ENCODE data around the gene CRACDL.

The CRACDL gene, protein sequence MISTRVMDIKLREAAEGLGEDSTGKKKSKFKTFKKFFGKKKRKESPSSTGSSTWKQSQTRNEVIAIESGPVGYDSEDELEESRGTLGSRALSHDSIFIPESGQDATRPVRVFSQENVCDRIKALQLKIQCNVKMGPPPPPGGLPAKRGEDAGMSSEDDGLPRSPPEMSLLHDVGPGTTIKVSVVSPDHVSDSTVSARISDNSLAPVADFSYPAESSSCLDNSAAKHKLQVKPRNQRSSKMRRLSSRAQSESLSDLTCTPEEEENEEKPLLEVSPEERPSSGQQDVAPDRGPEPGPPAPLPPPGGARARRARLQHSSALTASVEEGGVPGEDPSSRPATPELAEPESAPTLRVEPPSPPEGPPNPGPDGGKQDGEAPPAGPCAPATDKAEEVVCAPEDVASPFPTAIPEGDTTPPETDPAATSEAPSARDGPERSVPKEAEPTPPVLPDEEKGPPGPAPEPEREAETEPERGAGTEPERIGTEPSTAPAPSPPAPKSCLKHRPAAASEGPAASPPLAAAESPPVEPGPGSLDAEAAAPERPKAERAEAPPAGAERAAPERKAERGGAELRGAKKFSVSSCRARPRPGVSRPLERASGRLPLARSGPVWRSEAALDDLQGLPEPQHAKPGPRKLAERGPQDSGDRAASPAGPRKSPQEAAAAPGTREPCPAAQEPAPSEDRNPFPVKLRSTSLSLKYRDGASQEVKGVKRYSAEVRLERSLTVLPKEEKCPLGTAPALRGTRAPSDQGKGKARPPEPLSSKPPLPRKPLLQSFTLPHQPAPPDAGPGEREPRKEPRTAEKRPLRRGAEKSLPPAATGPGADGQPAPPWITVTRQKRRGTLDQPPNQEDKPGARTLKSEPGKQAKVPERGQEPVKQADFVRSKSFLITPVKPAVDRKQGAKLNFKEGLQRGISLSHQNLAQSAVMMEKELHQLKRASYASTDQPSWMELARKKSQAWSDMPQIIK

DNA sequence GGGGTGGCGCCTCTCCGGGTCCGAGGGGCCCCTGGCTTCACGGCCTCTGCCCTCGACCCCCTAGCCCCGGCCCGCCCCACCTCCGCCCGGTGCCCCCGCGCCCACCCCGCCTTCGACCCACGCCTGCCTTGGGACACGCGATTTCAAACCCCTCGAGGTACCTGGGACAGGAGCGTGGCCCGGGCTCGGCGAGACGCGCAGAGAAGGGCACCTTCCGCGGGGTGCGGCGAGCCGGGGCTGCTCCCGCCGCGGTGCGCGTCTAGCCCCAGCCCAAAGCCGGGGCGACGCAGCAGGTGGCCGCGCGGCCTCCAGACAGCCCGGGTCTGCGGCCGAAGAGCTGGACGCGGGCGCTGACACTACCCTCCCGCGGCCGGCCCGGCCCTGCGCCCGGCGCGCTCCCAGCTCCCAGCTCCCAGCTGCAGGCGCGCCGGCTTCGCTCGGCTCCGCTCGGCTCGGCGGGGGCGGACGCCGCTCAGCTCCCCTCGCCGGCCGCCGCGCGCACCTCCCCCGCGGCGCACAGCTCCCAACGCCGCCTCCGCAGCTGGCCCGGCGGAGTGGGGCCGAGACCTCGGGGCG, at the start of gene CRACDL:
TSS of gene CRACDL (minus strand) at position 449 of the 576 bp plus-strand sequence. CDS start 89,425 bp downstream, outside the sequence.
- no peak for DNase-seq (ENCODE audit: low read depth in 2 of 2)

DNA sequence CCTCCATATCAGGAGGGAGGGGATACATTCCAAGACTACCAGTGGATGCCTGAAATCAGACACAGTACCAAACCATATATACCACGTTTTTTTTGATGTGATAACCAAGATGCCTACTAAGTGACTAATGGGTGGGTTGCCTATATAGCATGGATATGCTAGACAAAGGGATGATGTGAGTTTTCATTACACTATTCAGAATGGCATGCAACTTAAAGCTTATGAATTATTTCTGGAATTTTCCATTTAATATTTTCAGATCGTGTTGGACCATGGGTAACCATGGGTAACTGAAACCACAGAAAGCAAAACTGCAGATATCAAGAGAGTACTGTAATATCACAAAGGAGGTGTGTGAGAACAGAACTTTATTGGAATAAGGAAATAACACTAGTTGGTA, 39.6 kb upstream of the CRACDL start:
- DNase-seq (ENCODE audit: low read depth in 2 of 2) = no peak

DNA sequence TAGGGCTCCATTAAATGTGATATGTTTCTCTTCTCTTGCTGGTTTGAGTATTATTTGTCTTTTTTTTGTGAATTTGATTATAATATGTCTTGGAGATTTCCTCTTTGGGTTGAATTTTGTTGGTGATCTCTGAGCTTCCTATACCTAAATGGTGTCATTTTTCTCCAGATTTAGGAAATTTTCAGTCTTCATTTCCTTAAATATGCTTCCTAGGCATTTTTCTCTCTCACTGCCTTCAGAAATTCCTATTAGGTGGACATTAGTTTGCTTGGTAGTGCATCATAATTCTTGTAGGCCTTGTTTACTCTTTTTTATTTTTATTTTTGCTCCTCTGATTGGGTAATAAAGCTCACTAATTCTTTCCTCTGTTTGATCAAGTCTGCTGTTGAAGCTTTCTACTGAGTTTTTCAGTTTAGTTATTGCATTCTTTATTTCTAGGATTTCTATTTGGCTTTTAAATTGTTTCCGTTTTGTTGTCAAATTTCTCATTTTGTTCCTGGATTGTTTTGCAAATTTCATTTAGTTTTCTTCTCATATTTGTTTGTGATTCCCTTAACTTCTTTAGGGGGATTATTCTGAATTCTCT, 36.6 kb upstream of the CRACDL start:
- DNase-seq (ENCODE audit: low read depth in 2 of 2) = no peak

DNA sequence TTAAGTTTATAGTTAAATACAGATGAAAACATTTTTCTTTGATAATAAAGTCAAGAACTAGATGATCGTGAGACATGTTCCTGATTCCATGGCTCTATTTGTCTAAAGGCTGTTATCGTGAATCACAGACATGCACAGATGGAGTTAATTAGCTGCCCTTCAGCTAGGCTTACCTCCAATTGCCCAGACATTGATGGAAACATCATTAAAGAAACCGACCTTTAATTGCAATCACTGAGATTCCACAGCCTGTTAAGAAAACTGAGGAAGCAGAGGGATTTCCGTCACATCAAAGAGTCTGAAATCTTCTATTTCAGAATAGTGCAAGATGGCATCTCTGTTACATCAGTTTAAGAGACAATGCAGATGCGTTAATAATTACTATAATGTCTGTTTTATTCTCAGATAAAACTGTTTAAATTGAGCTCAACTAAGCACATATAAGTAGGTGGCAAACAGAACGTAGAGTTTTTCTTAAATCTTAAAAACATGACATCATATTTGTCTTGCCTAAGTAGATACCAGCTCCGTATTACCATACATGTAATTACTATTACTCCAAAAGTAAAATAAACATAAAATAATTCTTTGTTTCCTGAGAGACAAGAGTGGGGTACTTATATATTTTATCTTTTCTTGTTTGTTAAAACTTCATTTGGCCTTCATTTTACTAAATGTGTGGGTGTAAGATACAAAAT, 23.9 kb upstream of the CRACDL start:
- DNase-seq (ENCODE audit: low read depth in 2 of 2) = no peak

DNA sequence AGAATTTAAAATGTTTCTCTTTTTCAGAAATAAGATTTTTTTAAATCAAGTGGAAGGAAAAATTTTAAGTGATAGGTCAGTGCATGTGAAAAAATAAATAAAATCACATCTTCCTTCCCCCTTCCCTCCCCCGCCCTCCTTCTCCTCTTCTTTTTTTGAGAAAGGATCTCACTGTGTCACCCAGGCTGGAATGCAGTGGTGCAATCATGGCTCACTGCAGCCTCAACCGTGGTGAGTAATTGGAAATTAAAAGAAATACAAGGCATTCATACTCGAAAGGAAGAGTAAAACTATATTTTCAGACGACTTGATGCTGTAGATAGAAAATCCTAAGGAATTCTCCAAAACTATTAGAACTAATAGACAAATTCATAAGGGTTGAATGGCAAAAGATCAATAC, 16.9 kb upstream of the CRACDL start:
- no peak for DNase-seq (ENCODE audit: low read depth in 2 of 2)

DNA sequence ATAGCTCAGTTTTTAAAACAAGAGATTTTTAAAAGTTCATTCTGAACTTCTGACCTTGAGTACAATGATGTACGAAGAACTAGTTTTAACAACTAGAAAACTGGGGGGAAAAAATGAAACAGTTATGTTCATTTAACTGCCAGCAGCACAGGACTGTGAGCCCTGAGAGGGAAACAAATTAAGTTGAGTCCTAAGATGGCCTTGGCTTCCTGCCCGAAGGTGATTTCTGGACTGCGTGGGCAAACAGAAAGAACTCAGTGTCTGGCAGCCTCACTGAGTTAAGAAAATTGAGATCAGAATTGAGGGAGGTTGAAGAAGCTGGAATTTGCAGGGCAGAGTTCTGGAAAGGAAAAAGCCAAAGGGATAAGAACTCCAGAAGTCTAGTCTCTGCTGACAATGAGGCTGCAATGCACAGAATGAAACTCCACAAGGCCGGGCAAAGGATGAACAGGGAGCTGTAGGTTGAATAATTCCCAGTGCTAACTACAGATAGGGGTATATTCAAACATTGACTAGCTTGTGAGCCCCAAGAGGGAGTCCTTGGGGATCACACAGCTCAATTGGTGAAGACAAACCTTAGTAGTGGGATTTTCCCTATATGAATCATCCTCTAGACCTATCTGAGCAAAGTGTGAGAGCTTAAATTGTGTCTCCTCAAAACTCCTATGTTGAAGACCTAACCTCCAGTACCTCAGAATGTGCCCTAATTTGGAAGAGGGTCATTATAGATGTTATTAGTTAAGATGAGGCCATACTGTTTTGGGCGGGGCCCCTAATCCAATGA, 13.1 kb upstream of the CRACDL start:
- DNase-seq (ENCODE audit: low read depth in 2 of 2) = no peak

DNA sequence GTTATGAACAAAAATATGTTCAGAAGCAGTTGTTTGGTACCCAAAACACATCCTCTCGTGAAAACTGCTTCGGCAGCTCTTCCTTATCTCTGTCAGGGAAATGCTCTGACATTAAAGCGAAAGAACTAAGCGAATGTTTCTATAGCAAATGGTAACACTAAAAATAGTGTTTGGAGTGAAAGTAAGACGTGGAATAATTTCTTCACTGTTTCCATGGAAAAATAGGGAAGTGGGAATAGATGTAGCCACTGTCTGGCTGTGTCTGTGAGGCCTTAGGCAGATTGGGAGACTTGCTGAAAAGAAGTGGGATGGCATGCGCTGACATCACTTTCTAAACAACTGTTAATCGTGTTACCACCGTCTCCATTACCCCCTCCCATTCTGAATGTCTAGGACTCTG, 11.5 kb upstream of the CRACDL start:
- DNase-seq (ENCODE audit: low read depth in 2 of 2) = no peak

DNA sequence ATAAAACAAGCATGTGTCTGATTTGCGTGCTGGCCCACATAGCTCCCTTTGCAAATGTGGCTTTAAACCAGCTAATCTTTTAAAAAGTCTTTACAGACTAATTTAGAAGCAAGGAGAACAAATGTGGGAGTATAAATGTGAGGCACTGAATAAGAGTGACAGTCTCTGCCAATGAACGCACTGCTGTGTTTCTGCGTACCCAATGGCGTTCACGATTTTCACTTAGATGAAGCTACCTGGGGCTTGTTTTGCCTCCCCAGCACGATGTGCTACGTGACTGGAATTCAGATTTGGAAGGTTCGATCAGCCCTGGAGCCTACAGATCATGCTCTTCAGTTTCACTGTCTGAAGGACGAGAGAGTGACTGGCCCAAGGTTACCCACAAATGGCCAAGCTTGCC, 10.8 kb upstream of the CRACDL start:
- DNase-seq (ENCODE audit: low read depth in 2 of 2) = no peak

DNA sequence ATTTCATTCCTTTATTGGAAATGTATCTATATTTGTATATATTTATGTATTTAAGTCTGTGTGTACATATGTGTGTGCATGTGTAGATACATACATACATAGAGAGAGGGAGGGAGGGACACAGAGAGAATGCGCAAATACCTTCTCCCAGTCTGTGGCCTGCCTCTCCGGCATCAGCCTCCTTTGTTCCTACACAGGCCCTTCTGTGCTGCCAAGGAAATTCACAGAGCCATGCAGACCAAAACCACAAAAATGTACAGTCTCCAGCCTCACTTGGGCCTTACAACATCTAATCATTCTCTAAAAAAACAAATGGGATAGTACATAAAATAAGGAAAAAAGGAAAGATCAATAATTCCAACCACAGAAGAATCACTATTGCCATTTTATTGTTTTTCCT, 8.8 kb upstream of the CRACDL start:
- no peak for DNase-seq (ENCODE audit: low read depth in 2 of 2)

DNA sequence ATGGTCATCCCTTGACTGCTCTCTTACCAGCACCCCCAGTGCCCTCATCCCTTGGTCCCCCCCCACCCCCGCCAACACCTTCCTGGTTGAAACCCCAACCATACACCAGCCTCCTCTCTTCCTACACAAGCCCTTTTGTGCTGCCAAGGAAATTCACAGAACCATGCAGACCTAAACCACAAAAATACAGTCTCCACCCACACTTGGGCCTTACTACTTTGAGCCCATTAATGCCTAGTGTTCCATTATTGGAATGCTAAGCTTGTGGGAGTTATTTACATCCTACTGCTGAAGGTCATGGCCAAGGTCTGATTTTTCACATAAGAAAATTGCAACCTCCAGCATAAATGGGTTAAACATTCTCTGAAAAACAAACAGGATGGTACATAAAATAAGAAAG, 4.1 kb upstream of the CRACDL start:
- no peak for DNase-seq (ENCODE audit: low read depth in 2 of 2)

DNA sequence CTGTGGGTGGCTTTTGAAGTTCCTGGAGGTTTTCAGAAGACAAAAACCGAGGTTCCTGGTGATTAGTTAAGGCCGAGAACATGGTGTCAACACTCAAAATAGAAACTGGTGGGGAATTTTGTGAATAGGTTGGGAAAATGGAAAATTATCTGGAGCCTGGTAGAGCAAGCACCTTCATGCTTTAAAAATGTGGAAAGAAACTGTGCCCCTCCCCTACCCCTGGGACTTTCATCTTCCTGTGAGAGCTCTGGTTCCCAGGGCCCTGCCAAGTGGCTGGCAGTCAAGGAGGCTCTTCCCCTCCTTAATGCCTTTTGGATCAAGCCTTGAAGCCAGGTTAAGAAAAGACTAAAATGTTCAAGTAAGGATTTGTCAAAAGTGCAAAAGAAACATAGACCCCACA, 1.9 kb upstream of the CRACDL start:
- DNase-seq (ENCODE audit: low read depth in 2 of 2) = no peak

DNA sequence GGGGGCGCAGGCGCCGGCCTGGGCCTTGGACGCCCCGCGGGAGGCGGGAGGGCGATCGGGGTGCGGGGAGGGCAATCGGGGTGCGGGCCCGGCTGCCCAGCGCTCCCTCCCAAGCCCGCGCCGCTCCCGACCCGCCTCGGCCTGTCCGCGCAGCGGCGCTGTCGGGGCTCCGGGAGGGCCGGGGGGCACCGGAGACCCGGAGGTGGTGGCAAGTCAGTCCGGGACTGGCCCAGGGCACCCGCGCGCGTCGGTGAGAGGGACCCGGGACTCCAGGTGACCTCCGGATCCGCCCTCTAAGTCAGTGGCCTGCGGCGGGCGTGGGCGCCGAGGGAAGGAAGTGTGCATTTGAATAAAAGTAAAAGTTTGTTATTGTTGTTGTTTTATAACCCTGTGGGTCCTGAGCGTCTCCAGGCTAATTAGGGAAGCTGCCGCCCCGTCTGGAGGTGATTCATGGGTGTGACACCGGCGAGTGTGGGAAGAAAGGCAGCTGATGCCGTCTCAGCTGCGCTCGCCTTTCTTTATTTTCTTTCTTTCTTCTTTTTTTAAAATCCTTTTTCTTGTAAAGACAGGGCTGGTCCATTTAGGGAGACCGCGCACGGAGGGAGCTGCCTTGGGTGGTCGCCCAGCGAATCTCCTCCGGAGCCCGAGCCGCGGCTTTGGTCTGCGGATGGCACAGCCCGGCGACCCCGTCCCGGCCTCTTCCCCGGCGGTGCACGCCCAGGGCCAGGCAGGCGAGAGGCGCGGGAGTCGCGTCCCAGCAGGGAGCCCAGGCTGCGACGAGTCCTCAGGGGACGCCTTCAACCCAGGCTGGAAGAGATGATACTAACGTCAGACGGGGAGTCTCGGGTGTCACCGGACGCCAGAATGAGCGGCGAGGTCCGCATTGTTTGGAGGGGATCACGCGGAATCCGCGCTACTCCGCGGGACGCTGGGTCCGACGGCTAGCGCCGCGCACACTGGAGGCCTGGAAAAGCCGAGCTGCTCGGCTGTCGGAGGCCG, 627 bp upstream of the CRACDL start:
- no peak for DNase-seq (ENCODE audit: low read depth in 2 of 2)

DNA sequence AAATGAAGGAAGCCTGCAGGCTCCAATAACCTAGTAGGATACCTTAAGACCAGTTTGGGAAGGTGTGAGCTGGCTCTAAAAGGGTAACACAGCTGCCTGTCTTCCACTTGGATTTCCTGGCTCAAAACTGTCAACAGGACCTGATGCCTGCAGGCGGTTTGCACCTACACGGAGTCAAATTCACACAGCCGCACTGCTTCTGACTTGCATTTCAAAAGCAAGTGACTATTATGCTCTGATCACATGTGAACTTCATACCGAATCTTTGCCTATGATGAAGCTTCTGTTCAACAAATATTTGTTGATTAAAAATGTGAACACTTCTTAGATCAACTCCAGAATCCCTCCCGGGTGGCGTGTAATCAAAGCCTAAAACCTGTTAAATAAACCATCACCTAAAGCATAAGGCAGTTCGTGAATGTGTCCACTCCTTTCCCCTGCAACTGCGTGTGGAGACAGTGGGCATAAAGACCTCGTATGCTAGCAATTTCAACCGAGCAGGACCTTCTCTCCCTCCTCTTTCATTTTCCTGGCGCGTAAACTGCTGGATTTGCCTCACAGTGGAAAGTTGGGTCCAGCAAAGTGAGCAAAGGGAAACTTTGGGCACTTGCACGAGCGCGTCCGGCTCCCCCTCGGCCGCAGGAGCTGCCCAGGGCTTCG, 784 bp downstream of the CRACDL start:
- DNase-seq (ENCODE audit: low read depth in 2 of 2) = no peak

DNA sequence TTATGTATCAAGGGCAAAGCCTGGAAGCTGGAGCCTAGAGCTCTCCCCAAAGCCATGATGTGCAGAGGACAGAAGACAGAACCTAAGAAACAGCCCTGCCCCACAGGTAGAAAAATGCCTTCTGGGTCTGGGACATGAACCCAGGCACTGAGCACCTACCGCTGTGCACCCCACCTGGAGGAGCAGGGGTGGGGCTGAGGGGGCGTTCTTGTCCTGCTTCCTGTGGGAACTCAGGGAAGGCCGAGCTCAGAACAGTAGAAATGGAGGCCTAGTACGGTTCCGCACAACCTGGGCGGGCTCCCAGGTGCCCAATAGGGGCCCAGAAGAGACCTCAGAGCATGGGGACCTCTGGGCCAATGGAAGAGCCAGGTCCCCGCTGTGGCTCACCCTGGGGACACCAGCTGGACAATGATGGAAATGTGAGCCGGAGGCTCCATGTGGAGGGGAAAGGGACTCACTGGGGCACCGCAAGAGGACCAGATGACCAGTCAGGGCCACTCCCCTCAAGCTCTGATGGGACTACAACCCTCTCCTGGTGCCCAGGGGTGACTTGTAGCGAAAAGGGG, 3.2 kb downstream of the CRACDL start:
- DNase-seq (ENCODE audit: low read depth in 2 of 2) = no peak

DNA sequence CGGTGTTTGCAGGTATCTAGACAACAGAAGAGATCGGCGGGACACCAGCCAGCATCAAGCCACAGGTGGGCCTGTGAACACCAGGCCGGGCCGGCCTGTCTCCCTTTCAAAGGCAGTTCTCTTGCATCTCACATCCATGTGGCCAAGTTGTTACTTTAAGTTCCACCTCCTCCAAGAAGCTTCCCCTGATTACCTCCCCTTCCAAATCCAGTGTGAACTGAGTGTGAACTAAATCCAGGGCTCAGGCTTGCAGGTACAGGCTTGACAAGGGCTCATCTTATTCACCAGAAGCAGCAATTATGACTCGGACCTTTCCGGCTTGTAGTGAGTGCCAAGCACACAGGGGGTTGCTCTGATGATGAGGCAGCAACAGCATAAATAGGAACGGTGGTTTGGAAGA, 3.9 kb downstream of the CRACDL start:
- DNase-seq (ENCODE audit: low read depth in 2 of 2) = no peak

DNA sequence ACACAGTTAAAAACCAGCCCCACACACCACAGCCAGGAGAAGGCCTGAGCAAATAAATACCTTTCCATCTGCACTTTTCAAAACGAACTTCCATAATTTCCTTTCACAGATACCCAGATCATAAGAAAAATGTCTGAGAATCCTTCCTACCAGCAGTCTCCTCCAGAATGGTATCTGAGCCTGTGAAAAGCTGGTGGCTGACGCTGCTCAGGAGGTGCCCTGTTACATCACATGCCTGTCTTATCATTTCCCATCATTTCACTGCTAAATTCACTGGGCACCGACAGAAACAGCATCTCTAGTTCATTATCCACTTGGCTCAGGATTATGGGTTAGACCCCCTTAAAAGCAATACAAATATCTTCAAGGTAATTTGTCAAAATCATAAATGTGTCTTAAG, 4.4 kb downstream of the CRACDL start:
- no peak for DNase-seq (ENCODE audit: low read depth in 2 of 2)

DNA sequence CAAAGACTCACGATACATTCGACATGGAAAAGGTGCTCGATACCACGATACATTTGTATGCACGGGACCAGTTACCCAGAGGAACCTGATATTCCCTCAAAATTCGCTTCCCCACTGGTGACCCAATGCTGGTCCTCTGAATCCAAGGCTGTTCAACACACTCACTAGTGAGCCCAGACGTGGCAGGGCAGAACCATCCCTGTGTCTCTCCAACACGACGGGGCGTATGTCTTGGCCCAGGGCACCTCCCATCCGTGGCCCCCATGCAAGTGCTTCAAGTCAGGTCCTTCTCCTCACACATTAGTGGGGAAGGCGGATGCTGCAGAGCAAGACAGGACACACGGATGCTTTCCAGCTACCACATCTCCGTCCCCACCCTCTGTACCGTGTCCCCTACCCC, 6.1 kb downstream of the CRACDL start:
- no peak for DNase-seq (ENCODE audit: low read depth in 2 of 2)

DNA sequence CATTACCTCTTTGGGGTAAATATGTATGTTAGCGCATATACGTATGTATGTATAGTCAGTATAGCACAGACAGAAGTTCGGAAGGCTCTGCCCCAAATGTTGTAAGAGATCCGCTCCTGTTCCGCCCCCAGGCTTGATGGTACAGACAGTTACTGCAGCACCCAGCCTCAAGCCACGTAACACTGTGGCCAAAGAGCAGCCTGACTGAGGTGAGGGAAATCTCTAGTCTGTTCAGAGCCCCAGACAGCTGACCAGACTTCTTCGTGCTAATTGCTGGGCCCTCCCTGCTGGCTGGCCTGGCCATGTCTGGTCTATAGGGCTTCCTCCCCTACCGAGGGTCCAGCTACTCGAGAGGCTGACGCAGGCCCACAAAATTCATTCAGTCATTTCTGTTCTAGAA, 7.8 kb downstream of the CRACDL start:
- no peak for DNase-seq (ENCODE audit: low read depth in 2 of 2)

DNA sequence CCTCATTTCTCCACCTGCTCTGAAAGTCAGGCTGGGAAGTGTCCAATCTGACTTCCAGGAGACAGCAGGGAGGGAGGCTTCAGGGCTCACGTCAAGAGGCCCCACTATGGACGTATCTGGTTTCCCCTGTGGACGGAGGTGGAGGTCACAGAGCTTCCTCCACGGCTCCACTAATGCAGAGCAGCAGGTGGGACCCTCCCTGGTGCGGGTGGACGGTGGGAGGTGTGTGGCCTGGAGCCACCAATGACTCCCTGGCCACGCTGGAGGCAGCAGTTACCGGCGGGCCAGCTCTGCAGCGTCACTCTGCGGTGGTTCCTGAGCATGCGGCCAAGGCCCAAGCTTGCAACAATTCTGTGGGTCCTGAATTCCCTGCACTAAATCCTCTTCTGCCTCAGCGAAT, 9.0 kb downstream of the CRACDL start:
- DNase-seq (ENCODE audit: low read depth in 2 of 2) = no peak

Data from stimulated activated CD8-positive, alpha-beta memory T cell treated with anti-CD3 and anti-CD28 coated beads, Interleukin-15, amount 100 ng/mL, for 48 hours (primary cell).